HCT116 (cell line): ENCODE measurements around the gene RTKN2. TPM values are rescaled to one million over a fixed set of nuclear protein-coding genes. Genes with fewer than 3 reads are reported as not detected.

Experiments used
- ATAC-seq: fragments of 200-7000 bp; cut with Tn5 transposase; 2 replicates; pipeline ENCODE4 v1.9.1; 2020; ENCODE audit warnings: mild to moderate bottlenecking, moderate library complexity
- BruUV-seq: library from RNA; stranded (reverse); fragments of 400-500 nt; replicated peaks from 2 replicates; lab custom pipeline; 2021; lab: Mats Ljungman, UMichigan
- CTCF ChIA-PET: fragments of 300-600 bp; sonication (Branson Sonifier 250); formaldehyde crosslinking; loops from one replicate; lab custom pipeline; 2021; ENCODE audit warnings: antibody characterized with exemption; lab: Charles Lee
- POLR2A ChIA-PET: fragments of 300-600, 350-600 bp; sonication (Branson Sonifier 250); formaldehyde crosslinking; loops from one replicate; lab custom pipeline; 2021; ENCODE audit warnings: antibody characterized with exemption; lab: Charles Lee
- RAD21 ChIA-PET, 2 experiments: fragments of 300-600 bp; sonication (Branson Sonifier 250); formaldehyde crosslinking; loops; one replicate each; lab custom pipeline; 2023; ENCODE audit warnings: low total read pairs in 2 of 2; ENCODE audit not compliant: uncharacterized antibody in 2 of 2, unreplicated experiment in 2 of 2, low non-redundant PET in 1 of 2; lab: Charles Lee
- DNase-seq: peaks from one replicate; pipeline ENCODE4 v3.0.0-alpha.2; 2010; ENCODE audit warnings: low read depth, low spot score
- H2AFZ ChIP-seq: fragments of 200-600 bp; shearing (Covaris generic), sonication (generic); 2 replicates; pipeline ENCODE4 v1.6.1; 2017; ENCODE audit warnings: low read depth, mixed run types, mixed read lengths, antibody characterized with exemption, low read length; ENCODE audit not compliant: poor library complexity, severe bottlenecking
- H3K27ac ChIP-seq: 2 replicates; pipeline ENCODE4 v1.5.1; 2012; ENCODE audit warnings: low read depth, low read length
- H3K27me3 ChIP-seq: fragments of 200-600 bp; sonication (generic); 2 replicates; pipeline ENCODE4 v1.6.1; 2016; ENCODE audit warnings: mixed run types, low read length, mixed read lengths; ENCODE audit not compliant: insufficient read depth
- H3K36me3 ChIP-seq, 2 experiments: fragments of 200-500 bp in 1 of 2; fragments of 200-600 bp in 1 of 2; sonication (Bioruptor generic) in 1 of 2; sonication (generic) in 1 of 2; 2 replicates each; pipeline versions ENCODE4 v1.5.1 to v1.6.1; 2014 to 2016; ENCODE audit warnings: low read length in 2 of 2, inconsistent platforms in 1 of 2, mixed read lengths in 1 of 2, mixed run types in 1 of 2; ENCODE audit not compliant: insufficient read depth in 2 of 2, control insufficient read depth in 1 of 2
- H3K4me1 ChIP-seq, 2 experiments: fragments of 200-600 bp in 1 of 2; sonication (generic) in 1 of 2; 2 replicates each; pipeline versions ENCODE4 v1.5.1 to v1.6.1; 2012 to 2017; ENCODE audit warnings: low read length in 2 of 2, inconsistent platforms in 1 of 2, mild to moderate bottlenecking in 1 of 2, mixed read lengths in 1 of 2, mixed run types in 1 of 2, moderate library complexity in 1 of 2; ENCODE audit not compliant: insufficient read depth in 2 of 2, control insufficient read depth in 1 of 2
- H3K4me2 ChIP-seq: fragments of 200-600 bp; sonication (generic); 2 replicates; pipeline ENCODE4 v1.6.1; 2017; ENCODE audit warnings: mixed run types, low read length, mixed read lengths
- H3K4me3 ChIP-seq, 2 experiments: fragments of 200-600 bp in 1 of 2; sonication (generic) in 1 of 2; replicated peaks in 1 of 2; 2 replicates each; pipeline ENCODE4 v1.5.1; 2011 to 2016; ENCODE audit warnings: low read length in 2 of 2, control low read depth in 1 of 2, low read depth in 1 of 2, mild to moderate bottlenecking in 1 of 2, mixed read lengths in 1 of 2, mixed run types in 1 of 2
- H3K79me2 ChIP-seq: fragments of 200-600 bp; sonication (generic); 2 replicates; pipeline ENCODE4 v1.6.1; 2017; ENCODE audit warnings: mild to moderate bottlenecking, mixed run types, low read length, moderate library complexity, mixed read lengths; ENCODE audit not compliant: insufficient read depth
- H3K9ac ChIP-seq: fragments of 200-600 bp; sonication (generic); 2 replicates; pipeline ENCODE4 v1.6.1; 2016; ENCODE audit warnings: low read length, mixed read lengths
- H3K9me2 ChIP-seq: fragments of 200-600 bp; sonication (generic), shearing (Covaris generic); 2 replicates; pipeline ENCODE4 v1.6.1; 2017; ENCODE audit warnings: mixed run types, mild to moderate bottlenecking, moderate library complexity; ENCODE audit not compliant: insufficient read depth
- H3K9me3 ChIP-seq, 2 experiments: fragments of 200-500 bp in 1 of 2; fragments of 200-600 bp in 1 of 2; sonication (Bioruptor generic) in 1 of 2; sonication (generic) in 1 of 2; 2 replicates each; pipeline ENCODE4 v1.6.1; 2014 to 2017; ENCODE audit warnings: low read length in 2 of 2, mixed read lengths in 2 of 2, inconsistent platforms in 1 of 2, low read depth in 1 of 2, mild to moderate bottlenecking in 1 of 2, mixed run types in 1 of 2, moderate library complexity in 1 of 2; ENCODE audit not compliant: control insufficient read depth in 1 of 2, insufficient read depth in 1 of 2
- H4K20me1 ChIP-seq: fragments of 200-600 bp; sonication (generic), shearing (Covaris generic); 2 replicates; pipeline ENCODE4 v1.6.1; 2017; ENCODE audit warnings: mixed run types, mild to moderate bottlenecking, moderate library complexity; ENCODE audit not compliant: insufficient read depth
- EGR1 ChIP-seq: IDR thresholded peaks from 2 replicates; pipeline ENCODE4 v1.6.1; 2012; ENCODE audit warnings: low read depth
- EZH2 ChIP-seq: fragments of 200-600 bp; sonication (generic); IDR thresholded peaks from 2 replicates; pipeline ENCODE4 v1.6.1; 2017; ENCODE audit warnings: antibody characterized with exemption, mixed run types
- FOSL1 ChIP-seq: IDR thresholded peaks from 2 replicates; pipeline ENCODE4 v1.6.1; 2012; ENCODE audit warnings: low read depth
- SP1 ChIP-seq: IDR thresholded peaks from 2 replicates; pipeline ENCODE4 v1.6.1; 2012; ENCODE audit warnings: low read depth
- ZFX ChIP-seq: fragments of 450-650 bp; IDR thresholded peaks from 2 replicates; pipeline ENCODE4 v1.6.1; 2017
- intact Hi-C: fragments of 100-400 bp; cut with micrococcal nuclease; formaldehyde crosslinking; loops from 2 replicates; pipeline ENCODE4 v1.10.0; 2022
- total RNA-seq: library from RNA; stranded (reverse); gene quantifications from one replicate; pipeline ENCODE4 v1.2.1, GENCODE V29; 2021; ENCODE audit not compliant: unreplicated experiment
- TF ChIP-seq, protein P1 (sequence below), 3 experiments: fragments of 200-600 bp in 1 of 3; sonication (generic) in 1 of 3; IDR thresholded peaks in 2 of 3; conservative IDR thresholded peaks in 1 of 3; 2 replicates each; pipeline ENCODE4 v1.5.1; 2012 to 2017; ENCODE audit warnings: low read depth in 2 of 3, low read length in 2 of 3, antibody characterized with exemption in 1 of 3, borderline replicate concordance in 1 of 3, control low read depth in 1 of 3, mild to moderate bottlenecking in 1 of 3, mixed read lengths in 1 of 3, mixed run types in 1 of 3, moderate library complexity in 1 of 3; ENCODE audit not compliant: insufficient read depth in 1 of 3
- TF ChIP-seq, protein P2 (sequence below): IDR thresholded peaks from 2 replicates; pipeline ENCODE4 v1.6.1; 2011; ENCODE audit warnings: mild to moderate bottlenecking, low read length, moderate library complexity; ENCODE audit not compliant: insufficient replicate concordance; ENCODE audit errors: extremely low read depth
- TF ChIP-seq, protein P3 (sequence below): IDR thresholded peaks from 2 replicates; pipeline ENCODE4 v1.6.1; 2012; ENCODE audit warnings: low read depth
- TF ChIP-seq, protein P4 (sequence below): IDR thresholded peaks from 2 replicates; pipeline ENCODE4 v1.6.1; 2012

Gene RTKN2
- total RNA-seq, 1 experiment from 2014 or later = 7.9 TPM

DNA sequence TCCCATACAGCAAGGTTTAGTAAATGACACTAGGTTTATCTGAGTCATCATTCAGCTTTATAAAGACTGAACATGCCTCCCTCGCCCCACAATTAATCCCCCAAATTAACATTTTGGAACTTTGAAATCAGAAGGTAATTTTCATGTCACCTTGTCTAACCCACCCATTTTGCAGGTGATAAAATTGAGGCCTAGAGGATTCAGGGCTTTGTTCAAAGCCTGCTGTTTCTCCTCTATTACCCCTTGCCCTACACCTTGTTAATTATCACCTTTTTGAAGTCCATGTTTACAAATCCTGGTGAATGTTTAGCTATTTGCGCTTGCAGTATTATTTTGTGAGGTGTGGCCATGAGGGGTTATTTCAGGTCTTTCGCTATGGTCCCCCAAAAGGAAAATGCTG is 120.5 kb downstream of the RTKN2 start:
- RAD21 ChIA-PET = no interaction called here
- ATAC-seq (no peak), DNase-seq (no peak)
- H3K4me1 ChIP-seq = no peaks in the 10 kb centered on the region
- H3K27ac ChIP-seq = no peak overlapping the region
- H2AFZ ChIP-seq = no peak overlapping the region
- no peaks in the 10 kb centered on the region for H3K36me3 ChIP-seq
- TF ChIP-seq, protein P1, sequence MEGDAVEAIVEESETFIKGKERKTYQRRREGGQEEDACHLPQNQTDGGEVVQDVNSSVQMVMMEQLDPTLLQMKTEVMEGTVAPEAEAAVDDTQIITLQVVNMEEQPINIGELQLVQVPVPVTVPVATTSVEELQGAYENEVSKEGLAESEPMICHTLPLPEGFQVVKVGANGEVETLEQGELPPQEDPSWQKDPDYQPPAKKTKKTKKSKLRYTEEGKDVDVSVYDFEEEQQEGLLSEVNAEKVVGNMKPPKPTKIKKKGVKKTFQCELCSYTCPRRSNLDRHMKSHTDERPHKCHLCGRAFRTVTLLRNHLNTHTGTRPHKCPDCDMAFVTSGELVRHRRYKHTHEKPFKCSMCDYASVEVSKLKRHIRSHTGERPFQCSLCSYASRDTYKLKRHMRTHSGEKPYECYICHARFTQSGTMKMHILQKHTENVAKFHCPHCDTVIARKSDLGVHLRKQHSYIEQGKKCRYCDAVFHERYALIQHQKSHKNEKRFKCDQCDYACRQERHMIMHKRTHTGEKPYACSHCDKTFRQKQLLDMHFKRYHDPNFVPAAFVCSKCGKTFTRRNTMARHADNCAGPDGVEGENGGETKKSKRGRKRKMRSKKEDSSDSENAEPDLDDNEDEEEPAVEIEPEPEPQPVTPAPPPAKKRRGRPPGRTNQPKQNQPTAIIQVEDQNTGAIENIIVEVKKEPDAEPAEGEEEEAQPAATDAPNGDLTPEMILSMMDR (IDR thresholded peaks at IDR 0.05 in 2 of 3, conservative IDR thresholded peaks at IDR 0.05 in 1 of 3; ENCODE audit: borderline replicate concordance in 1 of 3, insufficient read depth in 1 of 3, low read depth in 2 of 3, low read length in 2 of 3) = no peak
- TF ChIP-seq, protein P2, sequence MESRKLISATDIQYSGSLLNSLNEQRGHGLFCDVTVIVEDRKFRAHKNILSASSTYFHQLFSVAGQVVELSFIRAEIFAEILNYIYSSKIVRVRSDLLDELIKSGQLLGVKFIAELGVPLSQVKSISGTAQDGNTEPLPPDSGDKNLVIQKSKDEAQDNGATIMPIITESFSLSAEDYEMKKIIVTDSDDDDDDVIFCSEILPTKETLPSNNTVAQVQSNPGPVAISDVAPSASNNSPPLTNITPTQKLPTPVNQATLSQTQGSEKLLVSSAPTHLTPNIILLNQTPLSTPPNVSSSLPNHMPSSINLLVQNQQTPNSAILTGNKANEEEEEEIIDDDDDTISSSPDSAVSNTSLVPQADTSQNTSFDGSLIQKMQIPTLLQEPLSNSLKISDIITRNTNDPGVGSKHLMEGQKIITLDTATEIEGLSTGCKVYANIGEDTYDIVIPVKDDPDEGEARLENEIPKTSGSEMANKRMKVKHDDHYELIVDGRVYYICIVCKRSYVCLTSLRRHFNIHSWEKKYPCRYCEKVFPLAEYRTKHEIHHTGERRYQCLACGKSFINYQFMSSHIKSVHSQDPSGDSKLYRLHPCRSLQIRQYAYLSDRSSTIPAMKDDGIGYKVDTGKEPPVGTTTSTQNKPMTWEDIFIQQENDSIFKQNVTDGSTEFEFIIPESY = no peak
- no peak for TF ChIP-seq EGR1
- TF ChIP-seq, protein P3, sequence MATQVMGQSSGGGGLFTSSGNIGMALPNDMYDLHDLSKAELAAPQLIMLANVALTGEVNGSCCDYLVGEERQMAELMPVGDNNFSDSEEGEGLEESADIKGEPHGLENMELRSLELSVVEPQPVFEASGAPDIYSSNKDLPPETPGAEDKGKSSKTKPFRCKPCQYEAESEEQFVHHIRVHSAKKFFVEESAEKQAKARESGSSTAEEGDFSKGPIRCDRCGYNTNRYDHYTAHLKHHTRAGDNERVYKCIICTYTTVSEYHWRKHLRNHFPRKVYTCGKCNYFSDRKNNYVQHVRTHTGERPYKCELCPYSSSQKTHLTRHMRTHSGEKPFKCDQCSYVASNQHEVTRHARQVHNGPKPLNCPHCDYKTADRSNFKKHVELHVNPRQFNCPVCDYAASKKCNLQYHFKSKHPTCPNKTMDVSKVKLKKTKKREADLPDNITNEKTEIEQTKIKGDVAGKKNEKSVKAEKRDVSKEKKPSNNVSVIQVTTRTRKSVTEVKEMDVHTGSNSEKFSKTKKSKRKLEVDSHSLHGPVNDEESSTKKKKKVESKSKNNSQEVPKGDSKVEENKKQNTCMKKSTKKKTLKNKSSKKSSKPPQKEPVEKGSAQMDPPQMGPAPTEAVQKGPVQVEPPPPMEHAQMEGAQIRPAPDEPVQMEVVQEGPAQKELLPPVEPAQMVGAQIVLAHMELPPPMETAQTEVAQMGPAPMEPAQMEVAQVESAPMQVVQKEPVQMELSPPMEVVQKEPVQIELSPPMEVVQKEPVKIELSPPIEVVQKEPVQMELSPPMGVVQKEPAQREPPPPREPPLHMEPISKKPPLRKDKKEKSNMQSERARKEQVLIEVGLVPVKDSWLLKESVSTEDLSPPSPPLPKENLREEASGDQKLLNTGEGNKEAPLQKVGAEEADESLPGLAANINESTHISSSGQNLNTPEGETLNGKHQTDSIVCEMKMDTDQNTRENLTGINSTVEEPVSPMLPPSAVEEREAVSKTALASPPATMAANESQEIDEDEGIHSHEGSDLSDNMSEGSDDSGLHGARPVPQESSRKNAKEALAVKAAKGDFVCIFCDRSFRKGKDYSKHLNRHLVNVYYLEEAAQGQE = no peak
- no peak for TF ChIP-seq SP1
- TF ChIP-seq, protein P4, sequence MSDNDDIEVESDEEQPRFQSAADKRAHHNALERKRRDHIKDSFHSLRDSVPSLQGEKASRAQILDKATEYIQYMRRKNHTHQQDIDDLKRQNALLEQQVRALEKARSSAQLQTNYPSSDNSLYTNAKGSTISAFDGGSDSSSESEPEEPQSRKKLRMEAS = no peak
- TF ChIP-seq ZFX = no peak
- TF ChIP-seq FOSL1 = no peak
- no peak for TF ChIP-seq EZH2
- no peaks in the 10 kb centered on the region for H3K9me2 ChIP-seq
- no peak overlapping the region for H3K9ac ChIP-seq
- CTCF ChIA-PET = no interaction called here
- H3K79me2 ChIP-seq = no peaks in the 10 kb centered on the region
- no peaks in the 10 kb centered on the region for H4K20me1 ChIP-seq
- no peaks in the 10 kb centered on the region for H3K27me3 ChIP-seq
- H3K4me2 ChIP-seq = no peak overlapping the region
- POLR2A ChIA-PET = no interaction called here
- intact Hi-C loops = no loop called here
- 0 out of 4 replicates have a peak, but pooled peaks cover 0 to 2% of the 10 kb centered on the region in 2 experiments for H3K9me3 ChIP-seq
- BruUV-seq = no TSS peak
- H3K4me3 ChIP-seq = no peak overlapping the region
